GM12878 (cell line): ENCODE results near the gene TAGLN. TPM values are rescaled to one million over a fixed set of nuclear protein-coding genes. Genes with fewer than 3 reads are reported as not detected.

ENCODE experiments used
- ATF3 ChIP-seq: IDR thresholded peaks from 2 replicates; pipeline ENCODE4 v1.6.1; 2011; ENCODE audit warnings: low read depth, mild to moderate bottlenecking, low read length, moderate library complexity, borderline replicate concordance; ENCODE audit errors: extremely low read depth
- CEBPB ChIP-seq, 2 experiments: fragments of 150-350 bp in 1 of 2; IDR thresholded peaks; 2 replicates each; pipeline ENCODE4 v1.6.1; 2012 to 2014; ENCODE audit warnings: low read depth in 2 of 2, low read length in 2 of 2, borderline replicate concordance in 1 of 2, inconsistent platforms in 1 of 2
- E2F4 ChIP-seq: IDR thresholded peaks from 2 replicates; pipeline ENCODE4 v1.6.1; 2012; ENCODE audit warnings: low read depth, low read length, improper control_type of control experiment
- E2F8 ChIP-seq: fragments of 450-650 bp; IDR thresholded peaks from 2 replicates; pipeline ENCODE4 v1.6.1; 2018; ENCODE audit warnings: mild to moderate bottlenecking, low read depth, moderate library complexity; ENCODE audit not compliant: partially characterized antibody
- NFYB ChIP-seq: IDR thresholded peaks from 2 replicates; pipeline ENCODE4 v1.6.1; 2011; ENCODE audit warnings: low read depth, mild to moderate bottlenecking, low read length, improper control_type of control experiment, moderate library complexity; ENCODE audit not compliant: insufficient read depth
- PAX5 ChIP-seq: IDR thresholded peaks from 2 replicates; pipeline ENCODE4 v1.6.1; 2011; ENCODE audit warnings: low read depth, low read length, borderline replicate concordance
- POU2F2 ChIP-seq: IDR thresholded peaks from 3 replicates; pipeline ENCODE4 v1.6.1; 2011; ENCODE audit warnings: low read depth, mild to moderate bottlenecking, low read length, borderline replicate concordance
- RAD21 ChIP-seq: IDR thresholded peaks from 2 replicates; pipeline ENCODE4 v1.6.1; 2011; ENCODE audit warnings: mild to moderate bottlenecking, low read depth, low read length, moderate library complexity; ENCODE audit not compliant: insufficient read depth
- TCF3 ChIP-seq: IDR thresholded peaks from 2 replicates; pipeline ENCODE4 v1.6.1; 2012; ENCODE audit warnings: low read depth, mild to moderate bottlenecking, low read length, borderline replicate concordance; ENCODE audit not compliant: insufficient read depth
- USF1 ChIP-seq: IDR thresholded peaks from 2 replicates; pipeline ENCODE4 v1.6.1; 2011; ENCODE audit warnings: borderline replicate concordance, low read depth, mild to moderate bottlenecking, moderate library complexity, mixed read lengths, low read length; ENCODE audit not compliant: insufficient read depth; ENCODE audit errors: extremely low read length
- ZBTB33 ChIP-seq: fragments of 450-650 bp; IDR thresholded peaks from 2 replicates; pipeline ENCODE4 v1.6.1; 2017; ENCODE audit warnings: mild to moderate bottlenecking
- polyA plus RNA-seq, 11 experiments: library from polyadenylated mRNA; depleted of rRNA in 4 of 11; unstranded in 6 of 11; stranded (reverse) in 5 of 11; fragments of >200 nt; fragmentation: Nextera tagmentation in 4 of 11; fragmentation: Illumina TruSeq in 1 of 11; extraction: Ambion mirVana in 4 of 11; extraction: Trizol in 1 of 11; gene quantifications; 1 replicate in 1 of 11; 2 replicates in 10 of 11; pipeline versions ENCODE4 v1.2.1 to v1.2.3, GENCODE V29; 2011 to 2016; ENCODE audit warnings: inconsistent platforms in 2 of 11, missing spikeins in 2 of 11, low read depth in 1 of 11
- total RNA-seq, 4 experiments: library from RNA; depleted of rRNA in 3 of 4; stranded (reverse); fragments of >200 nt in 3 of 4; fragmentation: Illumina TruSeq in 1 of 4; extraction: Trizol in 1 of 4; gene quantifications; 2 replicates each; pipeline versions ENCODE4 v1.2.1 to v1.2.3, GENCODE V29; 2013 to 2021

The TAGLN gene
- total and polyA plus RNA-seq, 10 of the 15 experiments (the other 5 are each of a cell fraction or from before 2014, with no cell fraction given), result 0.26 to 4.6 (median 1.7) TPM

GRCh38 chr11:117171007-117171403 is 28.2 kb upstream of the TAGLN start (continued):
- no peak for TF ChIP-seq E2F4
- no peak for TF ChIP-seq RAD21
- TF ChIP-seq PAX5, result no peak
- TF ChIP-seq ZBTB33, result no peak
- TF ChIP-seq NFYB, result no peak
- no peak for TF ChIP-seq E2F8
- TF ChIP-seq TCF3, result no peak
- TF ChIP-seq CEBPB (IDR thresholded peaks at IDR 0.05; ENCODE audit: borderline replicate concordance in 1 of 2, low read depth in 2 of 2, low read length in 2 of 2), result no peak
- TF ChIP-seq USF1, result no peak
- TF ChIP-seq ATF3, result no peak
- no peak for TF ChIP-seq POU2F2
